ENCODE results near the gene PPP1R12B.
"Not testable (repeated sequence)": the region's sequence is repeated elsewhere in the genome, so short reads cannot be mapped to it uniquely, and the experiment has no call there.

PPP1R12B gene

DNA sequence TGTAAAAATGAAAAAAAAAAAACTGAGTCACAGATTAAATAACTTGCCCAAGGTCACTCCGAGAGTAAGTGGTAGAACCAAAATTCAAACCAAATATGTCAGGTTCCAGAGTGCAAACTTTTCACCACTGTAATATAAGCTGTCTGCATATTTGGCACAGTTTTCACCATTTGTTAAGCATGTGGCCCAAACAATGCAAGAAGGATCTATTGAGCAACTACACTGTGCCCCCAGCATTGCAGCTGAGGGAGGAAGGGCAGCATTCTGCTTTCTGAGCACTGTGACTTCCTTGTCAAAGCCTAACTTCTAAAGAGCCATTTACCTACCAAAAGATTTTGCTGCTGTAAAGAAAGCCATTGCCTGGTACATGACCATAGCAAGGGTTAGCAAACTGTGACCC, 228.3 kb downstream of the PPP1R12B start:
- H3K36me3 ChIP-seq (ENCODE audit: control insufficient read depth, insufficient read depth, low read length), result peaks cover 10% of the 10 kb centered on the region
- peaks cover 46% of the 10 kb centered on the region for H3K4me1 ChIP-seq (ENCODE audit: control insufficient read depth, insufficient read depth, low read length, poor library complexity, severe bottlenecking)
- WGBS, 2 experiments (ENCODE audit: insufficient coverage in 2 of 2), result 90 to 100% methylated on average over 1 of the region's 1 CpG
- no peak overlapping the region for H3K4me3 ChIP-seq (ENCODE audit: extremely low read depth, insufficient read depth, low read length, poor library complexity, severe bottlenecking)
- H3K27ac ChIP-seq (ENCODE audit: low read depth, low read length, severe bottlenecking), result peak overlapping the region; percentile 8
- H3K9me3 ChIP-seq (ENCODE audit: control insufficient read depth, low read length), result no peaks in the 10 kb centered on the region

DNA sequence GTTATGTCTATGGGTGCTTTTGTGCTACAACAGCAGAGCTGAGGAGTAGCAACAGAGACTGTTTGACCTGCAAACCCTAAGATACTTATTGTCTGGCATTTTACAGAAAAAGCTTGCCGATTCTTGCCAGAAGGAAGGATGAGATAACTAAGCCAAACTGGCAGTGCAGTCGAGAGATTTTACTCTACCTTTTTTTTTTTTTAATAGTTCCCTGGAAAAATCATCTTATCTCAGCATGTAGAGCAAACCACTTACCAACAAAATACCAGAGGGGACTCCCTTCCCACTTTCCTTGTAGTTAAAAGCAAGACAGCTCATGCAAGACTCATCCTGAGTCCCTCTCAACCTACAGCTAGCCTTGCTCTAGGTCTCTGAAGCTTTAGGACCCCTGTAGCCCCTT, 228.9 kb downstream of the PPP1R12B start:
- WGBS, 2 experiments (ENCODE audit: insufficient coverage in 2 of 2), result 33 to 80% methylated on average over 1 to 2 of the region's 2 CpGs
- H3K4me1 ChIP-seq (ENCODE audit: control insufficient read depth, insufficient read depth, low read length, poor library complexity, severe bottlenecking), result peaks cover 46% of the 10 kb centered on the region
- peak overlapping the region; percentile 57 for H3K27ac ChIP-seq (ENCODE audit: low read depth, low read length, severe bottlenecking)
- no peak overlapping the region for H3K4me3 ChIP-seq (ENCODE audit: extremely low read depth, insufficient read depth, low read length, poor library complexity, severe bottlenecking)
- H3K9me3 ChIP-seq (ENCODE audit: control insufficient read depth, low read length), result no peaks in the 10 kb centered on the region
- H3K36me3 ChIP-seq (ENCODE audit: control insufficient read depth, insufficient read depth, low read length), result peaks cover 10% of the 10 kb centered on the region

DNA sequence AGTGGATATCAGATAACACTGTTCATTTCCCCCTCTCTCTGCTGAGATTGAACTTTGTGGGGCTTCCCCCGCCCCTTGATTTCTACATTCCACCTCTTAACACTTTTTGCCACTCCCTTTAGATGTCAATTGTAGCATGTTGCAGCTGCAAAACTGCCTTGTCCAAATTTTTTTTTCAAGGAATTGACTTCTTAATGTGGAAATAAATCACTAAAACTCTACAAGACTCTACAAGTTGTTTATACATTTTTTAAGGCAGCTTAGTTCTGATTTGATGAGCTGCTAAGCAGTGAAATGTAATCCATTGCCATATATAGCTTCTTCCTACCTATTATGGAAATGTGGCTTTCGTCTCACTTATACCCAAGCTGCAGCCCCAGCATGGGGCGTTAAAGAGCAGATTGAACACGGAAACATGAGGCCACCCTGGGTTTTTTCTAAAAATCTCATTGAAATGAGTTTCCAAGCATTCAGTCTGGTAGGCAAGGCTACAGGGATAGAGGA, 229.6 kb downstream of the PPP1R12B start:
- no peak overlapping the region for H3K4me3 ChIP-seq (ENCODE audit: extremely low read depth, insufficient read depth, low read length, poor library complexity, severe bottlenecking)
- H3K36me3 ChIP-seq (ENCODE audit: control insufficient read depth, insufficient read depth, low read length), result peaks cover 10% of the 10 kb centered on the region
- no peaks in the 10 kb centered on the region for H3K9me3 ChIP-seq (ENCODE audit: control insufficient read depth, low read length)
- H3K4me1 ChIP-seq (ENCODE audit: control insufficient read depth, insufficient read depth, low read length, poor library complexity, severe bottlenecking), result peaks cover 46% of the 10 kb centered on the region
- peak overlapping the region; percentile 57 for H3K27ac ChIP-seq (ENCODE audit: low read depth, low read length, severe bottlenecking)
- WGBS, 2 experiments (ENCODE audit: insufficient coverage in 2 of 2), result 0 to 24% methylated on average over 2 to 3 of the region's 4 CpGs

DNA sequence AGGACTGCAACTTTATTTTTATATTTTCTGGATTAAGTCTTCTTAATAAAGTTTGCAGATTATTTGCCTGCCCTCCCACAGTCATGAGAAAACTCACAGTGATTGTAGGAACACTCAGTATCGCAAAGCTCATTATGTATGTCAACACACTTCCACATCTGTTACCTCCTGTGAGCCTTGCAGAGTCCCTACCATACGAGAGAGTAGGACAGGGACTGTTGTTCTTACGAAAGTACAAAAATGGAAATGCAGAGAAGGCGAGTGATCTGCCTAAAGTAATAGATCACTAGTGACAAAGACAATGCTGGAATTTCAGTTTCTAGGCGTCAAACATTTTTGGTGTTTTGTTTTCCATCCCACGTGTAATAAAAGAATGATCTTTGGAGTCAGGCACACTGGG, 230.1 kb downstream of the PPP1R12B start:
- WGBS, 2 experiments (ENCODE audit: insufficient coverage in 2 of 2), result 71 to 73% methylated on average over 5 to 6 of the region's 6 CpGs
- peak overlapping the region; percentile 32 for H3K27ac ChIP-seq (ENCODE audit: low read depth, low read length, severe bottlenecking)
- H3K4me3 ChIP-seq (ENCODE audit: extremely low read depth, insufficient read depth, low read length, poor library complexity, severe bottlenecking), result no peak overlapping the region
- peaks cover 10% of the 10 kb centered on the region for H3K36me3 ChIP-seq (ENCODE audit: control insufficient read depth, insufficient read depth, low read length)
- peaks cover 50% of the 10 kb centered on the region for H3K4me1 ChIP-seq (ENCODE audit: control insufficient read depth, insufficient read depth, low read length, poor library complexity, severe bottlenecking)
- no peaks in the 10 kb centered on the region for H3K9me3 ChIP-seq (ENCODE audit: control insufficient read depth, low read length)

DNA sequence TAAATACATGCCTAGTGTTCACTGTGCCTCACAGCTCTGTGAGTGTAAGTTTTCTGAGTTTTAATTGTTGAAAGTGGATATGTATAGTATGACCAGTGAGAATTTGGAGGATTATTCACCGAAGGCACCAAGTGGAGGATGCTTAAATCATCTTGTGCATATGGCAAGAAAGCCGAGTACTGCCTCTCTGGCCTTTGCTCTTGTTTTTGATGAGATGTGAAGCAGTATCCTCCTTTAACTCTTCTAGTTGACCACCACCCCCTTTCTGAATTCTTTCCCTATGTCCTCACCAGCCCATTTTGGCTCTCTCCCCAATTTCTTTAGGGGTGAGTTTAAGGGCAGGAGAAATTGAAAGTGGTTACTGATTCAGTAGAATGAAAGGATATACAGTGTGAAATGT, 231.3 kb downstream of the PPP1R12B start:
- H3K4me1 ChIP-seq (ENCODE audit: control insufficient read depth, insufficient read depth, low read length, poor library complexity, severe bottlenecking), result peaks cover 56% of the 10 kb centered on the region
- no peaks in the 10 kb centered on the region for H3K9me3 ChIP-seq (ENCODE audit: control insufficient read depth, low read length)
- peaks cover 10% of the 10 kb centered on the region for H3K36me3 ChIP-seq (ENCODE audit: control insufficient read depth, insufficient read depth, low read length)
- 100% methylated on average over 1 of the region's 2 CpGs; no CpG with 5 or more reads in 1 of the 2 experiments for WGBS, 2 experiments (ENCODE audit: insufficient coverage in 2 of 2)
- H3K4me3 ChIP-seq (ENCODE audit: extremely low read depth, insufficient read depth, low read length, poor library complexity, severe bottlenecking), result no peak overlapping the region
- H3K27ac ChIP-seq (ENCODE audit: low read depth, low read length, severe bottlenecking), result no peak overlapping the region

DNA sequence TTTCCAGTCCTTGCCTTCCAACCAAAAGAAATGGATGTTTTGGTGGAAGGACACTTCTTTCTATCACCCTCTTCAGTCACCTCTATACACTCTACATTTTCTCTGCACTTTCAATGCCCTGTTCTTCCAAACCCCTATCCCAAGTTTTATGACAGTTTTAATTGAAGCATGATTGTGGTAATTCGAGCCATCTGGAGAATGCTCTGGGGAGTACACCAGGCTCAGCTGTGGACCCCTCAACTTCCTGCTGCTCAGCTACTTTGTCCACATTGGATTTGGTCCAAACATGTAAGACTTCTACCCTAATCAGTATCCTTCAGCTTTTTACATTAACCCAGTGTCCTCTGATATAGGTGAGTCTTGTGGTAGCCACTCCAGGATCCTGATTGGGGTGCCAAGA, 232.1 kb downstream of the PPP1R12B start:
- Histone ChIP-seq H3K9me3 (ENCODE audit: control insufficient read depth, low read length) (no peaks in the 10 kb centered on the region), H3K27ac (ENCODE audit: low read depth, low read length, severe bottlenecking) (no peak overlapping the region), H3K36me3 (ENCODE audit: control insufficient read depth, insufficient read depth, low read length) (peaks cover 7% of the 10 kb centered on the region), H3K4me3 (ENCODE audit: extremely low read depth, insufficient read depth, low read length, poor library complexity, severe bottlenecking) (no peak overlapping the region), H3K4me1 (ENCODE audit: control insufficient read depth, insufficient read depth, low read length, poor library complexity, severe bottlenecking) (peaks cover 59% of the 10 kb centered on the region)
- 100% methylated on average over 1 of the region's 1 CpG; no CpG with 5 or more reads in 1 of the 2 experiments for WGBS, 2 experiments (ENCODE audit: insufficient coverage in 2 of 2)

DNA sequence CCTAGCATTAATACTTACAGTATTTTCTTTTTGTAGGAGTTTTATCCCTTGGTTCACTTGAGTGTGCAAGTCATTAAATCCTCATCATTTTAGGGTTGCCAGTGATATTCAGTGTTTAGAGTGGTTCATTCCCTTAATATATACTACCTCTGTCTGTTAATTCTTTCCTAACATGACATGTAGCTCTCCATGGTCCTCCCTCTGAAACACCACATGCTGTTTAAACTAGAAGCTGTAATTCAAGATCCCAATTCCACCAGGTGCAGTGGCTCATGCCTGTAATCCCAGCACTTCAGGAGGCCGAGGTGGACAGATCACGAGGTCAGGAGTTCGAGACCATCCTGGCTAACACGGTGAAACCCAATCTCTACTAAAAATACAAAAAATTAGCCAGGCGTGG, 233.9 kb downstream of the PPP1R12B start:
- not testable (repeated sequence) for H3K36me3 ChIP-seq (ENCODE audit: control insufficient read depth, insufficient read depth, low read length)
- H3K4me1 ChIP-seq (ENCODE audit: control insufficient read depth, insufficient read depth, low read length, poor library complexity, severe bottlenecking), result peaks cover 59% of the 10 kb centered on the region
- WGBS, 2 experiments (ENCODE audit: insufficient coverage in 2 of 2), result 91% methylated on average over 3 of the region's 5 CpGs; no CpG with 5 or more reads in 1 of the 2 experiments

DNA sequence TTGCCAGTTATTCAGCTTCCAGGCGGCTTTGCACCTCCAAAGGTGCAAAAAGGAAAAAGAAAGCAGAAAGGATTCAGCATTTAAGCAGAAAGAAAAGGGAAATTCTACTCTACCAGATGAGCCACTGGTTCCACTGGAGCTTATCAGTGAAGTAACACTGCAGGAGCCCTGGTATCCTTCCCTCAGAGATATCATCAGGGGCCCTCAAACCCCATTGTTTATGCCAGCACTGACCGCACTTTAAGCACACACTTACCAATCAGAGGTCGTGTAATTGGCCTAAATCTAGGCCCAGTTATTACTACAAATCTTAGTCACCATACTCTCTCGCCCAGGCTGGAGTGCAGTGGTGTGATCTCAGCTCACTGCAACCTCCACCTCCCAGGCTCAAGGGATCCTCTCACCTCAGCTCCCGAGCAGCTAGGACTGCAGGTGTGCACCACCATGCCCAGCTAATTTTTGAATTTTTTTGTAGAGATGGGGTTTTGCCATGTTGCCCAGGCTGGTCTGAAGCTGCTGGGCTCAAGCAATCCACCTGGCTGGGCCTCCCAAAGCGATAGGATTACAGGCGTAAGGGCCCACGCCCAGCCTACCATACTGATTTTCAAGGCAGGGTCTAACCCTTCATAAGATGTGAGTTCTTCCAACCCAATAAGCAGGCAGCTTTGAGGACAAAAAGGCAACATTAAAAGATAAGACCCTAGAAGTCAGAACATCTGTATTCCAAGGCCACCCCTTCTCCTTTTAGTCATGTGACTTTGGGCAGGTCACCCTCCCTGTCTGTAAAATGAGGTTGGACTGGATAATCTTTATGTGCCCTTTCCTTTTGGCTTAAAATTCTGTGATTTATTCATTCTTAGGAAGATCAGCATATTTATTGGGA, 236.4 kb downstream of the PPP1R12B start:
- Histone ChIP-seq H3K4me1 (ENCODE audit: control insufficient read depth, insufficient read depth, low read length, poor library complexity, severe bottlenecking) (peaks cover 66% of the 10 kb centered on the region), H3K27ac (ENCODE audit: low read depth, low read length, severe bottlenecking) (peak overlapping the region; percentile 98), H3K9me3 (ENCODE audit: control insufficient read depth, low read length) (no peaks in the 10 kb centered on the region), H3K4me3 (ENCODE audit: extremely low read depth, insufficient read depth, low read length, poor library complexity, severe bottlenecking) (no peak overlapping the region), H3K36me3 (ENCODE audit: control insufficient read depth, insufficient read depth, low read length) (peaks cover 6% of the 10 kb centered on the region)
- 88 to 92% methylated on average over 5 to 7 of the region's 8 CpGs for WGBS, 2 experiments (ENCODE audit: insufficient coverage in 2 of 2)

More for the DNA sequence above, 233.9 kb downstream of the PPP1R12B start:
- not testable (repeated sequence) for H3K27ac ChIP-seq (ENCODE audit: low read depth, low read length, severe bottlenecking); H3K4me3 ChIP-seq (ENCODE audit: extremely low read depth, insufficient read depth, low read length, poor library complexity, severe bottlenecking); H3K9me3 ChIP-seq (ENCODE audit: control insufficient read depth, low read length)

DNA sequence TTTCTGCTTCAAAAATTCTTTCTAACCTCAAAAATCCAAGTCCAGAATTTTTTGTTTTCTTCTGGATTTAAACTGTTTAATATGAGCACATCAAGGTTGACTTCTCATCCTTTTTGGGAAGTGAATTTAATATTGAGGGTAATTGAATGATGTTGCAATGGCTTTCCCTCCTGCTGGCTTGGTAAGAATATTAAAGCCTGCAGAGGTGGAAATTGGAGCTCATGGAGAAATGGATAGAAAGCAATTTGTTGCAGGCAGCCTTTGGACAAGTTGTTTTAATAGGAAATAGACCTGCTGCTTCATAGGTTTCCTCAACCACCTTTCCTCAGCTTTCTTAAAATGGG, 237.1 kb downstream of the PPP1R12B start:
- Histone ChIP-seq H3K4me3 (ENCODE audit: extremely low read depth, insufficient read depth, low read length, poor library complexity, severe bottlenecking) (no peak overlapping the region), H3K4me1 (ENCODE audit: control insufficient read depth, insufficient read depth, low read length, poor library complexity, severe bottlenecking) (peaks cover 72% of the 10 kb centered on the region), H3K9me3 (ENCODE audit: control insufficient read depth, low read length) (no peaks in the 10 kb centered on the region), H3K36me3 (ENCODE audit: control insufficient read depth, insufficient read depth, low read length) (peaks cover 4% of the 10 kb centered on the region), H3K27ac (ENCODE audit: low read depth, low read length, severe bottlenecking) (peak overlapping the region; percentile 98)

DNA sequence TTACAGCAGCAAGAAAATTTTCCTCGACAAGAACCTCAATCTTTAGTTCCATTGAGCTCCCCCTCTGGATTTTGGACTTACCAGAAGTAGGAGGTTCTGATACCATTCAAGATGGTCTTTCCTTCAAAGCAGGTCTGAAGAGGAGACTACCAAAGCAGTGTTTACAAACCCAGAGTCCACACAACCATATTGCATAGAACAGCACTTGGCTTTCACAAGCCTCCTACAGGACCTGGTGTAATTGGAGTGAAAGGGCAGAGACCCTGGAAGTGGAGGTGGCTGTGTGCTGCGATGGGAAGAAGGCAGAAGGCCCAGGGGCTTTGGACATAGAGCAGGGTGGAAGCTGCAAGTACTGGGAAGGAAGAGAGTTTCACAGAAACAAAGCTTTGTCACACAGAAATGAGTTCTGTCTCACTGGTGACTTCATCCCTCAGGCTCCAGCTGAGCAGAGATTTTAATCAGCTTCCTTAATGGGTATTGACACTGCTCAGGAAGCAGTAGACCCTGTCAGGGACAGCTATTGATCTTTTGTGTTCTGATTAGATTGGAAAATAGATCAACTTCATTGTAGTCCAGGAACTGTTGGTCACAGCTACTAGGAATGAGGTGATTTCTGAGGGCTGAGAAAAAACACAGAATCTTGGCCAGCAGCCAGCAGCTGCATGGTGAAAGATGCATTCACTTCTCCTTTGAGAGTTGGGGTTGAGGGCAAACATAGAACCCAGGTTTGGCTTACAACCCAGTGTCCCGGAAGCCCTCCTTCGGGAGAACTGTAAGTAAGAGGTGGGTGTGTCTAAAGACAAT, 237.7 kb downstream of the PPP1R12B start:
- peak overlapping the region; percentile 98 for H3K27ac ChIP-seq (ENCODE audit: low read depth, low read length, severe bottlenecking)
- H3K4me1 ChIP-seq (ENCODE audit: control insufficient read depth, insufficient read depth, low read length, poor library complexity, severe bottlenecking), result peaks cover 79% of the 10 kb centered on the region
- no peaks in the 10 kb centered on the region for H3K36me3 ChIP-seq (ENCODE audit: control insufficient read depth, insufficient read depth, low read length)
- no peaks in the 10 kb centered on the region for H3K9me3 ChIP-seq (ENCODE audit: control insufficient read depth, low read length)
- no peak overlapping the region for H3K4me3 ChIP-seq (ENCODE audit: extremely low read depth, insufficient read depth, low read length, poor library complexity, severe bottlenecking)
- WGBS, 2 experiments (ENCODE audit: insufficient coverage in 2 of 2), result 60% methylated on average over 1 of the region's 4 CpGs; no CpG with 5 or more reads in 1 of the 2 experiments

Measured in mesodermal cell (in vitro differentiated cells).